GM21619 (cell line): ENCODE results near the gene PRMT1.

Source experiments
- ATAC-seq: cut with Tn5 transposase; IDR thresholded peaks from one replicate; pipeline ENCODE4 v1.9.1; 2021; ENCODE audit not compliant: unreplicated experiment

The PRMT1 gene

GRCh38 chr19:49651029-49651819 lies 25.8 kb upstream of the PRMT1 start:
- no peak for ATAC-seq

- no peak for ATAC-seq
Measured at GRCh38 chr19:49651820-49652550, 25.1 kb upstream of the PRMT1 start.

GRCh38 chr19:49652551-49653465 lies 24.3 kb upstream of the PRMT1 start:
- ATAC-seq = no peak

- ATAC-seq = no peak
Measured at GRCh38 chr19:49653466-49653806, 23.6 kb upstream of the PRMT1 start.

- no peak for ATAC-seq
Measured at GRCh38 chr19:49654581-49654980, 22.5 kb upstream of the PRMT1 start.

GRCh38 chr19:49655570-49656455 lies 21.3 kb upstream of the PRMT1 start:
- no peak for ATAC-seq

GRCh38 chr19:49656456-49657109 lies 20.5 kb upstream of the PRMT1 start:
- no peak for ATAC-seq

GRCh38 chr19:49657493-49658138 lies 19.5 kb upstream of the PRMT1 start:
- ATAC-seq = no peak

- no peak for ATAC-seq
Measured at GRCh38 chr19:49658139-49658517, 18.9 kb upstream of the PRMT1 start.

GRCh38 chr19:49658566-49659442 lies 18.3 kb upstream of the PRMT1 start:
- no peak for ATAC-seq

GRCh38 chr19:49660338-49660961 lies 16.6 kb upstream of the PRMT1 start:
- no peak for ATAC-seq

GRCh38 chr19:49662011-49662410 lies 15.1 kb upstream of the PRMT1 start:
- no peak for ATAC-seq

- no peak for ATAC-seq
Measured at GRCh38 chr19:49663224-49663623, 13.8 kb upstream of the PRMT1 start.

- peak; percentile 37 for ATAC-seq
Measured at GRCh38 chr19:49664171-49665035, 12.7 kb upstream of the PRMT1 start.

GRCh38 chr19:49665036-49665350 lies 12.1 kb upstream of the PRMT1 start:
- no peak for ATAC-seq

- ATAC-seq = peak; percentile 81
Measured at GRCh38 chr19:49665351-49666119, 11.5 kb upstream of the PRMT1 start, which contains the start of the genes BCL2L12 and IRF3. Gene BCL2L12, plus strand, starts transcription at chr19:49665933. Its CDS starts 760 bp downstream, at chr19:49666693. Gene IRF3, minus strand, starts transcription at chr19:49665857. Its CDS starts 1,019 bp downstream, at chr19:49664838.
